ENCODE results near the gene HAO2.
"Not testable (repeated sequence)": the region's sequence is repeated elsewhere in the genome, so short reads cannot be mapped to it uniquely, and the experiment has no call there.

Gene HAO2

GRCh38 chr1:119347858-119348257 lies 20.7 kb upstream of the HAO2 start:
- no peak for DNase-seq

GRCh38 chr1:119348941-119349340 lies 19.6 kb upstream of the HAO2 start:
- no peak for DNase-seq

GRCh38 chr1:119350866-119351265 lies 17.7 kb upstream of the HAO2 start:
- DNase-seq = not testable (repeated sequence)

DNA sequence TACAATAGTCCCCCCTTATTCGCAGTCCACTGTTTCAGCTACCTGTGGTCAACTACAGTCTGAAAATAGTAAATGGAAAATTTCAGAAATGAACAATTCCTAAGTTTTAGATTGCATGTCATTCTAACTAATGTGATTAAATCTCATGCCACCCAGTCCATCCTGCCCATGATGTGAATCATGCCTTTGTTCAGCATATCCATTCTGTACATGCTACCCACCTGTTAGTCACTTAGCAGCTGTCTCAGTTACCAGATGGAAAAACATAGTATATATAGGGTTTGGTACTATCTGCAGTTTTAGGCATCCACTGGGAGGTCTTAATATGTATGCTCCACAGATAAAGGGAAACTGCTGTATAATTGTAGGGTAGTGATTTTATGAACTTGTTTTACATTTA lies 16.6 kb upstream of the HAO2 start:
- no peak for DNase-seq

DNA sequence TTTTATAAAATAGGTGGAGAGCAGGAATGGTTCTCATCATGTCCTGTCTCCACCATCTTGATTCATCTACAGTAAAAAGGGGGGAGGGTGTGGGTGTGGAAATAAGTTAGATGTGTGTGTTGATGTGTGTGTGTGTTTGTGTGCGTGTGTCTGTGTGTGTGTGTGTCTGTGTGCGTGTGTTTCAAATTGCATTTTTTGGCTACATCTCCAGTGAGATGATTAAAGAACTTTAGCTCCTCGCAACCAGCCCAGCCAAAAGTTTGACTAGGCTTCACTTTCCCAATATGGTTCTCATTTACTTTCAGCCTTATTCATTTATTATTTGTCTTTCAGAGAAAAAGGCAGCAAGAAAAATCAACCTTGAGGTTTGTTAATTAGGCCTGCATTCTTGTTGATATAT lies 14.7 kb upstream of the HAO2 start:
- DNase-seq = no peak

DNA sequence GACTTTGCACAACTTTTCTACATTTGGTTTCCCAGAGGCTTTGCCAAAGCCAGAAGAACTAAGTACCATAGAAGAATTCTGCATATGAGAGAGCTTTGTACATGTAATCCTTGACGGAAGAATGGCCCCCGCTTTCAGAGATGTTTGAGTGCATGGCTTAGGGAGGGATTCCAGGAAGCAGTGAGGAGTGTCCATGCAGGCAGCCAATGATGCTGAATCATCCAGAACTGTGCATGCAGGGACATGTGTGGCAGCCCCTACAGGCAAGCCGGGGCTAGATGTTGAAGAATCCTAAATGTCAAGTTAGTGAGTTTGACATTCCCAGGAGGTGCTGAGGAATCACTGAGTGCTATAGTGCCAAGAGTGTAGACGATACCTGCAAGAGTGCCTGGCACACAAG lies 9.9 kb upstream of the HAO2 start:
- no peak for DNase-seq

DNA sequence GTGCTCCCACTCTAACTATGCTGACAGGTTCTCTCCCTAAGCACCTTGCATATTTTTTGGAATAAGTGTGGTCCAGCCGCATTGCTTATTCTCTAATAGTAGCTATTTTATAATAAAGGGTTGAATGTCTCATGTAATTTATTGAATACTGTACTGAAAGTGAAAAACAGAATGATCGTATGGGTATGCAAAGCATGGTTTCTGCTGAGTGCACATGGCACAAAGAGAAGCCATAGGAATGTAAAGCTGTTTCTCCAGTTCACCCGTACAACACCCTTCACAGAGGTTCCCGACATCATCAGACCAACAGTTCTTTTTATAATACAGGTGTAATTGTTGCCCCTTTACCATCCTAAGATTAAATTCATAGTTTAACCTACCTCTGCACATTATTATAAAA lies 8.9 kb upstream of the HAO2 start:
- no peak for DNase-seq

DNA sequence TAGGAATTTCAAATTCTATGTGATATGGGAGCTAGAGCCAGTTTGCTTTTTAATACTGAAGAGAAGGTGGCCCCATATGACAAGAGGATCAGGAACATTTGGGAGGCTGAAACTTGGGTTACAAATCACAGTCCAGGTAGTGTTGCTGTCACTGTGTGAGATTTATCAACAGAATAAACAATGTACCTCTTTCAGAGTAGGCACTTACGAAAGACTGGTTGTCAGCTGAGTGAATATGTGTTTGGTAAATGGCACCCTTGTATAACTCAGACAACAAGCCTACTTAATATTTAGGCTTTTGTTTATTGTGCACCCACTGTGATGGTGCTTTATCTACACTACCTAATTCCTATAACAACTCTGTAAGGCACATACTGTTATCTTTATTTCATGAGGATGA lies 7.4 kb upstream of the HAO2 start:
- DNase-seq = no peak

- no peak for DNase-seq
Measured at GRCh38 chr1:119361620-119362344, 6.8 kb upstream of the HAO2 start.

GRCh38 chr1:119363162-119363561 lies 5.4 kb upstream of the HAO2 start:
- no peak for DNase-seq

DNA sequence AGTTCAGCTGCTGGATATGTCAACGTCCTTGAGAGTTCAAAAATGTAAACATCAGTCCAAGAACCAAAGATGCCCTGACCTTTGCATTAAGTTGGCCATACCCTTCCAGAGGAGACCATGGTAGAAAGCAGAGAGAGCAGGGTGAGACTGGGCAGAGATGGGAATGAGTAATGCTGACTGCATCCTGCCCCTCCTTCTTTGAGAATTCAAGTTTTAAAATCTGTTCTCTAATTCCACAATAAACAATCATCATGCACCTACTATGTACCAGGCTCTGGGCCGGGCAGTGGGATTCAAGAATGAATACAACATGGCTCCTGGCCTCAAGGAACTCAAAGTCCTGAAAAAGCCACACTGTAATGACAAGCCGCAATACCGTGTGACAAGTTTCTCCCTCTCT lies 3.9 kb upstream of the HAO2 start:
- DNase-seq = no peak

- DNase-seq = no peak
Measured at GRCh38 chr1:119366424-119366823, 2.2 kb upstream of the HAO2 start.

DNA sequence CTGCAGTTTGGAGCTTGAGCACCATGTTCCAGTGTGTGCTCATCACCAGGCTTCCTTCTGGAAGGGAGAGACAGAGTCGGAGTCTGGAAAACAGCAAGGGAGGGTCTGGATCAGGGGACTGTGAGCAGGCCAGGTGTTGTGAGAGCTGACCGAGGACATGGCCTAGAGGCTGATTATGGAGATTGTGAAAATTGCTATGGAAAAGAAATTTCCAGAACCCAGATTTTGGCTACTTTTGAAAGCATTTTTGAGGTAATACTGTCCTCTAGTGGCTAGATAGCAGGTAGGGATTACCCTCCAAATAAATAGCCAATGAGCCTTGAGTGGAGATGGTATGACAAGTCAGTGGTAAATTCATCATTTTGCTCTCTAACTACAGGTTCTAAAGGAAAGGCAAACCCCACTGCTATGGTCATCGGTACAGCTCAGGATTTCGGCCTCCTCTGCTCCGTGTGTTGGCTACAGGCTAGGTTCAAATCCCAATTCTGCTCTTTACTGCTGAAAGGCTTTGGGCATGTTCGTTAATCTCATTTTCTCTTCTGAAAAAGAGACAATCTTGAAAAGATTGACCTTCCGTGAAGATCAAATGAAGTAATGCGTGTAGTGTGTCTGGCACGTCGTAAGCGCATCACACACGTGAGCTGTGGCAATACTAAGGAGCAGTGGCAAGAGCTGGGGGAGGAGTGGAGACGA lies 1.0 kb upstream of the HAO2 start:
- DNase-seq = no peak

DNA sequence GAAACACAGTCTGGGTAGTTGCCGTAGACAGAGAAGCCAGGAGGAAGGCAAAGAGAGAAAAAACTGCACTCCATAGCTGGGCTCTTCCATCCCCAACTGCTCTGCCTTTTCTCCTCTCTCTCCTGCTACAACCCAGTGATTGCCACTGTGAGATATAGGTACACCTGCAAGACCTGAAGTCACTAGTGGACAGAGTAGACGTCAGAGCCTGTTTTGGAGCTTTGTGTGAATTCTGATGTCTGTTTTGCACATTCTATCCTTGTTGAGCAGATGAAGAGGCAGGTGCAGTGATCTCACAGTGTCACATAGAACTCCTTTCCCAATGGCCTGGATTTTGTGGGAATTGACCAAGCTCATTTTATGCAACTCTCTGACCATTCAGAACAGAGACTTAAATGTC lies 2.2 kb downstream of the HAO2 start:
- DNase-seq = no peak

GRCh38 chr1:119371815-119372214 lies 3.2 kb downstream of the HAO2 start:
- DNase-seq = no peak

DNA sequence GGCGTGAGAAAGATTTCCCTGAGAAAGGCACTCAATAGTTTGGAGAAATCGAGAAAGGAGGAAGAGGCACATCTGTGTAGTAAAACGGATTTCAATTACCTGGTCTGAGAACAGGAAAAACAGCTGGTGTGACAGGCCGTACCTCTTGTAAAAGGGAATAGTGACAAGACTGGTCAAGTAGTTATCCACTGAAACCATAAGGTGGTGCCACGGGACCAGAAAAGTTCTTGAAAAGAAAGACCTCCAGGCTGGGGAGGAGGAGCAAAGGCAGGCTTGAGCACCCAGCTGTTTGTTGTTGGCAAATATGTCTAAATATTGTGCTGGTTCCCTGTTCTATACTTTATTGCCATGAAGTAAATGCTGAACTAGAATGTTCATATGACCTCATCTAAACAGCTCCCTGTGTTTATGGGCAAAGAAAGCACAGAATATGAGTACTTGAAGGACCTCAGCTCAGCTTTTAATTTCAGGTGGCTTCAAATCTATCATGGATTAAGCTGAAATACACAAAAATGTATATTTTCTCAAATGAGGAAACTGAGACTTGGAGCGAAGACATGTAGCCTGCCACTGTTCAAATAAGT lies 4.0 kb downstream of the HAO2 start:
- no peak for DNase-seq

GRCh38 chr1:119373465-119373864 lies 4.9 kb downstream of the HAO2 start:
- DNase-seq = no peak

GRCh38 chr1:119374208-119374874 lies 5.8 kb downstream of the HAO2 start:
- DNase-seq = no peak

- no peak for DNase-seq
Measured at GRCh38 chr1:119375366-119375765, 6.8 kb downstream of the HAO2 start.

GRCh38 chr1:119376594-119376993 lies 8.0 kb downstream of the HAO2 start:
- DNase-seq = no peak

GRCh38 chr1:119377594-119377993 lies 9.0 kb downstream of the HAO2 start:
- not testable (repeated sequence) for DNase-seq

DNA sequence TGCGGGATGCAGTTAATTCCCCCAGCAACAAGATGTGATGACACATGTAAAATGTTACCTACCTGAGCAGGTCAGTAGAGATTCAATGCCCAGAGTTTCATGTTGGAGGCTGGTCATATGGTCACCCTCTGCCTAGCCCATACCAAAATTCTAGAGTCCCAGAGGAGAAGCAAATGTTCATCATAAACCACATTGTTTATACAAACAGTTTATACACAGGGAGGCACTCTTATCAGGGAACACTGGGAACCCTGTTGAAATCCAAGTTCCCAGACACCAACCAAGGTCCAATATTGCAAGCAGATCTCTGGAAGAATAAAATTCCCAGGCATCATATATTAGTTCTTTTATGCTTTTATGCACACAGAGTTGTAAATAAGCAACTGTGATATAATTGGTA lies 10.5 kb downstream of the HAO2 start:
- no peak for DNase-seq

DNA sequence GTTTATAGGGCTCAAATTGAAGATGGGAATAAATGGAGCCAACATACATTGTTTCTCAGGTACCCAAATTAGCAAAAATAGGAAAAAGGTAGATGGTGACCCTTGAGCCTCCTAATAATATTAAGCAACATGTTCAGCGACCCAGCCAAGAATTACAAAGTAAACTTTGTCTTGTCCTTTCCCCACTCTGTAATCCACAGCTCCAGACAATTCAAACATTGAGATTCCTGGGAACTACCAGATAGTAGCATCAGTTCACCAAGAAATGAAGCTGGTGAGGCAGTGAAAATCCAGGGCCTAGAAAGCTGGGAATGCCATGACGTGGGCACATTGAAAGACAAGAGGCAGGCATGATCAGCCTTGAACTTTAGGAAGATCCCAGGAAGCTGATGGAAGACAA lies 11.7 kb downstream of the HAO2 start:
- no peak for DNase-seq

Data from effector CD4-positive, alpha-beta T cell (primary cell).